Suprapubic skin (tissue), 4 donors: ENCODE data around the gene RTL9.

Source experiments
- POLR2A ChIP-seq, 2 donors: fragments of 450-650 bp; IDR thresholded peaks; one replicate each; pipeline ENCODE4 v1.6.1; 2017; ENCODE audit warnings: antibody characterized with exemption in 2 of 2, mild to moderate bottlenecking in 2 of 2, moderate library complexity in 2 of 2
- POLR2AphosphoS5 ChIP-seq, 3 donors: sonication (generic); formaldehyde crosslinking; IDR thresholded peaks; one replicate each; pipeline ENCODE4 v1.6.1; 2017; ENCODE audit warnings: antibody characterized with exemption in 3 of 3

DNA sequence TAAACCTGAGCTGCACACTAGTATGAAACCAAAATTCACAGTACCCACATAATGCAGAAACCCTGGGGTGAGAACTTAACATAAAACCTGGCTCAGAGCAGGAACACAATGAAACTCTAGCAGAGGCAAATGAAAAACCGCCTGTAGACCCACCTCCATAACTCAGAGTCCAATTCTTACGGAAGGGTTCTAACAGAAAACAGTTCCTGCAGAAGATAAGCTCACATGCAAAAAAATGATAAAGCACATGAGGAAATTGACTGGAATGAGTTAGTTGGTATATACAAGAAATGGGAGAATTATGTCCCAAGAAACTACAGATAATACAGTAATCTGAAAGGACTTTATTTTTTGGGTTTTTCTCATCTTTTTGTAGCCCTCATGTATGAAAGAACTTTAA is 14.7 kb downstream of the RTL9 start:
- TF ChIP-seq POLR2AphosphoS5 (IDR thresholded peaks at IDR 0.05): no peak
- no peak for TF ChIP-seq POLR2A (IDR thresholded peaks at IDR 0.05)
